Astrocyte (in vitro differentiated cells and primary cell): ENCODE results near the gene TCF7. TPM values are rescaled to one million over a fixed set of nuclear protein-coding genes. Genes with fewer than 3 reads are reported as not detected.

ENCODE experiments used
- DNase-seq: peaks from one replicate; pipeline ENCODE4 v3.0.0-alpha.2; 2010; ENCODE audit warnings: low read depth
- FAIRE-seq: peaks from 2 replicates; lab custom pipeline; 2011; peaks lifted over from hg19 to GRCh38; lab: Jason Lieb, UNC
- H2AFZ ChIP-seq: 2 replicates; pipeline ENCODE4 v1.6.0; 2012; ENCODE audit warnings: low read depth, low read length, inconsistent platforms
- H3K27ac ChIP-seq: 2 replicates; pipeline ENCODE4 v1.5.1; 2011; ENCODE audit warnings: low read depth, low read length, inconsistent platforms
- H3K27me3 ChIP-seq: 2 replicates; pipeline ENCODE4 v1.6.0; 2011; ENCODE audit warnings: low read length, inconsistent platforms; ENCODE audit not compliant: insufficient read depth
- H3K36me3 ChIP-seq: 2 replicates; pipeline ENCODE4 v1.5.1; 2011; ENCODE audit warnings: low read length, inconsistent platforms; ENCODE audit not compliant: insufficient read depth
- H3K4me1 ChIP-seq: 2 replicates; pipeline ENCODE4 v1.5.1; 2011; ENCODE audit warnings: low read length, inconsistent platforms; ENCODE audit not compliant: insufficient read depth
- H3K4me2 ChIP-seq: 2 replicates; pipeline ENCODE4 v1.6.0; 2012; ENCODE audit warnings: low read length, inconsistent platforms
- H3K4me3 ChIP-seq: 2 replicates; pipeline ENCODE4 v1.5.1; 2011; ENCODE audit warnings: low read depth, mild to moderate bottlenecking, low read length, inconsistent platforms; ENCODE audit not compliant: insufficient read depth
- H3K79me2 ChIP-seq: 2 replicates; pipeline ENCODE4 v1.6.0; 2012; ENCODE audit warnings: mild to moderate bottlenecking, low read length, inconsistent platforms; ENCODE audit not compliant: insufficient read depth
- H3K9ac ChIP-seq: 2 replicates; pipeline ENCODE4 v1.6.0; 2012; ENCODE audit warnings: mild to moderate bottlenecking, low read length, inconsistent platforms
- H3K9me3 ChIP-seq: 2 replicates; pipeline ENCODE4 v1.5.1; 2012; ENCODE audit warnings: low read depth, mild to moderate bottlenecking, low read length, inconsistent platforms; ENCODE audit not compliant: insufficient read depth
- H4K20me1 ChIP-seq: 2 replicates; pipeline ENCODE4 v1.6.0; 2012; ENCODE audit warnings: low read length, inconsistent platforms; ENCODE audit not compliant: insufficient read depth
- H3K27ac Mint-ChIP-seq: one replicate; pipeline ENCODE4 v1.8.0; 2021; ENCODE audit warnings: mild to moderate bottlenecking, mixed read lengths; ENCODE audit not compliant: unreplicated experiment
- H3K27me3 Mint-ChIP-seq: one replicate; pipeline ENCODE4 v1.8.0; 2021; ENCODE audit warnings: low read depth, mixed read lengths; ENCODE audit not compliant: unreplicated experiment
- H3K36me3 Mint-ChIP-seq: one replicate; pipeline ENCODE4 v1.8.0; 2021; ENCODE audit warnings: low read depth, mixed read lengths; ENCODE audit not compliant: unreplicated experiment
- H3K4me1 Mint-ChIP-seq: one replicate; pipeline ENCODE4 v1.8.0; 2021; ENCODE audit warnings: low read depth, mixed read lengths; ENCODE audit not compliant: unreplicated experiment
- H3K4me3 Mint-ChIP-seq: one replicate; pipeline ENCODE4 v1.8.0; 2021; ENCODE audit warnings: mild to moderate bottlenecking, moderate library complexity, mixed read lengths; ENCODE audit not compliant: unreplicated experiment
- H3K9me3 Mint-ChIP-seq: one replicate; pipeline ENCODE4 v1.8.0; 2021; ENCODE audit warnings: mild to moderate bottlenecking, mixed read lengths; ENCODE audit not compliant: unreplicated experiment
- CTCF ChIP-seq: IDR thresholded peaks from 2 replicates; pipeline ENCODE4 v1.5.1; 2011; ENCODE audit warnings: low read depth, mild to moderate bottlenecking, inconsistent platforms, low read length, moderate library complexity; ENCODE audit not compliant: insufficient read depth
- EZH2 ChIP-seq: IDR thresholded peaks from 2 replicates; pipeline ENCODE4 v1.6.1; 2012; ENCODE audit warnings: mild to moderate bottlenecking, low read length, inconsistent platforms; ENCODE audit not compliant: insufficient read depth
- total RNA-seq: library from RNA; stranded (reverse); gene quantifications from 2 replicates; pipeline ENCODE4 v1.2.1, GENCODE V29; 2021

Gene TCF7
- total RNA-seq, 1 donor from 2014 or later, result 2.6 TPM

GRCh38 chr5:134077926-134078580, 36.4 kb upstream of the TCF7 start:
- H3K9ac ChIP-seq, result no peak overlapping the region
- DNase-seq, result no peak
- no peak overlapping the region for H2AFZ ChIP-seq
- no peaks in the 10 kb centered on the region for H3K4me1 Mint-ChIP-seq
- TF ChIP-seq CTCF (no peak), EZH2 (no peak)
- no peaks in the 10 kb centered on the region for H4K20me1 ChIP-seq
- H3K4me1 ChIP-seq, result no peaks in the 10 kb centered on the region
- no peaks in the 10 kb centered on the region for H3K36me3 Mint-ChIP-seq
- H3K9me3 Mint-ChIP-seq, result peaks cover 3% of the 10 kb centered on the region
- no peaks in the 10 kb centered on the region for H3K36me3 ChIP-seq
- H3K27me3 Mint-ChIP-seq, result peaks cover 14% of the 10 kb centered on the region
- H3K27ac ChIP-seq, result no peak overlapping the region
- no peak overlapping the region for H3K4me2 ChIP-seq
- no peak overlapping the region for H3K4me3 Mint-ChIP-seq
- H3K79me2 ChIP-seq, result no peaks in the 10 kb centered on the region
- no peak overlapping the region for H3K4me3 ChIP-seq
- no peak overlapping the region for H3K27ac Mint-ChIP-seq
- no peaks in the 10 kb centered on the region for H3K9me3 ChIP-seq
- no peak for FAIRE-seq
- no peaks in the 10 kb centered on the region for H3K27me3 ChIP-seq

GRCh38 chr5:134079748-134080581, 34.5 kb upstream of the TCF7 start:
- H3K27me3 Mint-ChIP-seq, result peaks cover 19% of the 10 kb centered on the region
- no peak overlapping the region for H3K4me2 ChIP-seq
- no peak overlapping the region for H3K27ac ChIP-seq
- no peak overlapping the region for H3K9ac ChIP-seq
- no peaks in the 10 kb centered on the region for H3K36me3 ChIP-seq
- H3K4me3 ChIP-seq, result no peak overlapping the region
- H2AFZ ChIP-seq, result no peak overlapping the region
- TF ChIP-seq CTCF (no peak), EZH2 (no peak)
- FAIRE-seq, result no peak
- H3K4me1 Mint-ChIP-seq, result peaks cover 6% of the 10 kb centered on the region
- H3K36me3 Mint-ChIP-seq, result no peaks in the 10 kb centered on the region
- H3K4me1 ChIP-seq, result peaks cover 5% of the 10 kb centered on the region
- no peak overlapping the region for H3K27ac Mint-ChIP-seq
- no peaks in the 10 kb centered on the region for H3K9me3 ChIP-seq
- DNase-seq, result no peak
- H3K27me3 ChIP-seq, result no peaks in the 10 kb centered on the region
- peaks cover 5% of the 10 kb centered on the region for H3K9me3 Mint-ChIP-seq
- H4K20me1 ChIP-seq, result no peaks in the 10 kb centered on the region
- H3K79me2 ChIP-seq, result no peaks in the 10 kb centered on the region
- H3K4me3 Mint-ChIP-seq, result no peak overlapping the region
